DND-41 (cell line): ENCODE results near the gene NAPSA.

ENCODE experiments used
- CTCF ChIP-seq: IDR thresholded peaks from 2 replicates; pipeline ENCODE4 v1.5.1; 2012; ENCODE audit warnings: borderline replicate concordance, low read length, moderate library complexity, mild to moderate bottlenecking; ENCODE audit not compliant: poor library complexity, severe bottlenecking; ENCODE audit errors: extremely low read depth
- EZH2 ChIP-seq: IDR thresholded peaks from 3 replicates; pipeline ENCODE4 v1.6.1; 2012; ENCODE audit warnings: borderline replicate concordance, low read depth, mild to moderate bottlenecking, moderate library complexity, low read length, inconsistent platforms; ENCODE audit not compliant: severe bottlenecking

GRCh38 chr19:50333235-50333736 lies 32.2 kb downstream of the NAPSA start:
- no peak for TF ChIP-seq CTCF
- TF ChIP-seq EZH2 = no peak
